Breast epithelium (tissue), 3 donors: ENCODE results near the gene BAIAP2L2.

ENCODE experiments used
- CTCF ChIP-seq, 3 donors: fragments of 450-650 bp; IDR thresholded peaks; one replicate each; pipeline ENCODE4 v1.5.1; 2016 to 2017; ENCODE audit warnings: antibody characterized with exemption in 3 of 3, mild to moderate bottlenecking in 3 of 3, moderate library complexity in 3 of 3
- POLR2A ChIP-seq: fragments of 450-650 bp; IDR thresholded peaks from one replicate; pipeline ENCODE4 v1.6.1; 2016; ENCODE audit warnings: antibody characterized with exemption, mild to moderate bottlenecking, moderate library complexity

GRCh38 chr22:38040953-38041759, 69.3 kb downstream of the BAIAP2L2 start:
- TF ChIP-seq CTCF (IDR thresholded peaks at IDR 0.05) = no peak
- no peak for TF ChIP-seq POLR2A
